H1 (cell line): ENCODE data around the gene SPTBN5.

Source experiments
- JUN ChIP-seq: IDR thresholded peaks from 2 replicates; pipeline ENCODE4 v1.6.1; 2011; ENCODE audit warnings: low read depth, mild to moderate bottlenecking, improper control_type of control experiment, low read length
- POLR2AphosphoS5 ChIP-seq: IDR thresholded peaks from 2 replicates; pipeline ENCODE4 v1.6.1; 2011; ENCODE audit warnings: low read depth, low read length

- TF ChIP-seq POLR2AphosphoS5 (no peak), JUN (no peak)
Observed at GRCh38 chr15:41933771-41934170, 39.9 kb upstream of the SPTBN5 start.
